GM12878 (cell line): ENCODE measurements around the gene MLLT3. TPM values are rescaled to one million over a fixed set of nuclear protein-coding genes. Genes with fewer than 3 reads are reported as not detected.

Source experiments
- ATAC-seq: fragments of 200-7000 bp; cut with Tn5 transposase; 3 replicates; pipeline ENCODE4 v1.9.1; 2020; ENCODE audit warnings: mild to moderate bottlenecking, moderate library complexity
- BruUV-seq: library from RNA; stranded (reverse); fragments of 400-500 nt; replicated peaks from 2 replicates; lab custom pipeline; 2021; lab: Mats Ljungman, UMichigan
- CTCF ChIA-PET: fragments of 300-600 bp; sonication (Branson Sonifier 250); formaldehyde crosslinking; extraction: SDS; loops from one replicate; lab custom pipeline; 2021; ENCODE audit warnings: inconsistent platforms; lab: Yijun Ruan, JAX
- POLR2A ChIA-PET: fragments of 350-600 bp; formaldehyde crosslinking; extraction: SDS; loops from one replicate; lab custom pipeline; 2021; ENCODE audit warnings: inconsistent platforms; lab: Charles Lee
- RAD21 ChIA-PET: fragments of 300-600 bp; sonication (Branson Sonifier 250); formaldehyde crosslinking; loops from one replicate; lab custom pipeline; 2023; ENCODE audit warnings: antibody characterized with exemption; ENCODE audit not compliant: unreplicated experiment; lab: Charles Lee
- SMC1A ChIA-PET: fragments of 300-600 bp; sonication (Branson Sonifier 250); formaldehyde crosslinking; loops from one replicate; lab custom pipeline; 2023; ENCODE audit not compliant: unreplicated experiment, uncharacterized antibody; lab: Charles Lee
- DNase-seq: peaks from one replicate; pipeline ENCODE4 v3.0.0-alpha.2; 2011; ENCODE audit warnings: low read depth, low spot score
- FAIRE-seq: peaks from 3 replicates; lab custom pipeline; 2011; peaks lifted over from hg19 to GRCh38; lab: Jason Lieb, UNC
- H2AFZ ChIP-seq: 2 replicates; pipeline ENCODE4 v1.6.0; 2011; ENCODE audit warnings: low read depth, low read length, control low read depth; ENCODE audit not compliant: control insufficient read depth
- H3K27ac ChIP-seq: 2 replicates; pipeline ENCODE4 v1.5.1; 2011; ENCODE audit warnings: control low read depth; ENCODE audit not compliant: control insufficient read depth, insufficient read depth
- H3K27me3 ChIP-seq, 2 experiments: replicated peaks in 1 of 2; 2 replicates each; pipeline versions ENCODE4 v1.6.0 to v1.6.1; 2011; ENCODE audit warnings: low read length in 1 of 2; ENCODE audit not compliant: control insufficient read depth in 2 of 2, insufficient read depth in 2 of 2
- H3K36me3 ChIP-seq, 2 experiments: 2 replicates each; pipeline ENCODE4 v1.5.1; 2011; ENCODE audit warnings: low read length in 1 of 2; ENCODE audit not compliant: control insufficient read depth in 2 of 2, insufficient read depth in 2 of 2
- H3K4me1 ChIP-seq: 2 replicates; pipeline ENCODE4 v1.6.1; 2011; ENCODE audit warnings: mild to moderate bottlenecking, low read length, moderate library complexity, mixed read lengths; ENCODE audit not compliant: control insufficient read depth, insufficient read depth
- H3K4me2 ChIP-seq: 2 replicates; pipeline ENCODE4 v1.6.0; 2011; ENCODE audit warnings: control low read depth; ENCODE audit not compliant: control insufficient read depth, insufficient read depth
- H3K4me3 ChIP-seq: fragments of 200-600 bp; sonication (generic); 2 replicates; pipeline ENCODE4 v1.5.1; 2016
- H3K79me2 ChIP-seq: 2 replicates; pipeline ENCODE4 v1.6.0; 2011; ENCODE audit warnings: low read length; ENCODE audit not compliant: control insufficient read depth, insufficient read depth
- H3K9ac ChIP-seq: 2 replicates; pipeline ENCODE4 v1.8.0; 2011; ENCODE audit warnings: low read length, control low read depth, mixed read lengths; ENCODE audit not compliant: control insufficient read depth, insufficient read depth
- H3K9me3 ChIP-seq: replicated peaks from 3 replicates; pipeline ENCODE4 v1.5.1; 2011; ENCODE audit warnings: mild to moderate bottlenecking, low read length; ENCODE audit not compliant: control insufficient read depth, insufficient read depth
- H4K20me1 ChIP-seq: 2 replicates; pipeline ENCODE4 v1.6.0; 2011; ENCODE audit not compliant: control insufficient read depth, insufficient read depth
- CEBPB ChIP-seq, 2 experiments: fragments of 150-350 bp in 1 of 2; IDR thresholded peaks; 2 replicates each; pipeline ENCODE4 v1.6.1; 2012 to 2014; ENCODE audit warnings: low read depth in 2 of 2, low read length in 2 of 2, borderline replicate concordance in 1 of 2, inconsistent platforms in 1 of 2
- HCFC1 ChIP-seq: fragments of 150-350 bp; IDR thresholded peaks from 2 replicates; pipeline ENCODE4 v1.6.1; 2014; ENCODE audit warnings: low read length
- HDAC2 ChIP-seq: fragments of 200-600 bp; sonication (generic); IDR thresholded peaks from 2 replicates; pipeline ENCODE4 v1.6.1; 2017
- KLF5 ChIP-seq: fragments of 450-650 bp; IDR thresholded peaks from 2 replicates; pipeline ENCODE4 v1.6.1; 2014; ENCODE audit warnings: mild to moderate bottlenecking; ENCODE audit not compliant: partially characterized antibody
- LARP7 ChIP-seq: fragments of 450-650 bp; IDR thresholded peaks from 2 replicates; pipeline ENCODE4 v1.6.1; 2017; ENCODE audit warnings: mild to moderate bottlenecking
- MEF2A ChIP-seq: IDR thresholded peaks from 2 replicates; pipeline ENCODE4 v1.6.1; 2011; ENCODE audit warnings: low read depth, mild to moderate bottlenecking, low read length, moderate library complexity; ENCODE audit not compliant: insufficient read depth
- RAD51 ChIP-seq: fragments of 450-650 bp; IDR thresholded peaks from 2 replicates; pipeline ENCODE4 v1.6.1; 2016; ENCODE audit warnings: moderate library complexity, mild to moderate bottlenecking, inconsistent platforms
- ZNF217 ChIP-seq: fragments of 450-650 bp; IDR thresholded peaks from 2 replicates; pipeline ENCODE4 v1.6.1; 2017; ENCODE audit warnings: antibody characterized with exemption, mild to moderate bottlenecking
- WGBS: methylation state at CpG from one replicate; pipeline ENCODE4 v1.1.6; 2016; ENCODE audit warnings: low lambda C conversion rate; ENCODE audit not compliant: insufficient replicate concordance, insufficient coverage; ENCODE audit errors: missing lambda C conversion rate; 5-methylcytosine and 5-hydroxymethylcytosine counted together
- in situ Hi-C: fragments of 300-500 bp; cut with MboI; formaldehyde crosslinking; loops from 9 replicates; pipeline ENCODE4 v1.14.3; 2018; ENCODE audit warnings: mixed read lengths
- intact Hi-C: fragments of 100-400 bp; cut with micrococcal nuclease; formaldehyde crosslinking; loops from one replicate; pipeline ENCODE4 v1.14.2; 2022; ENCODE audit not compliant: unreplicated experiment
- polyA plus RNA-seq, 11 experiments: library from polyadenylated mRNA; depleted of rRNA in 4 of 11; unstranded in 6 of 11; stranded (reverse) in 5 of 11; fragments of >200 nt; fragmentation: Nextera tagmentation in 4 of 11; fragmentation: Illumina TruSeq in 1 of 11; extraction: Ambion mirVana in 4 of 11; extraction: Trizol in 1 of 11; gene quantifications; 1 replicate in 1 of 11; 2 replicates in 10 of 11; pipeline versions ENCODE4 v1.2.1 to v1.2.3, GENCODE V29; 2011 to 2016; ENCODE audit warnings: inconsistent platforms in 2 of 11, missing spikeins in 2 of 11, low read depth in 1 of 11
- total RNA-seq, 4 experiments: library from RNA; depleted of rRNA in 3 of 4; stranded (reverse); fragments of >200 nt in 3 of 4; fragmentation: Illumina TruSeq in 1 of 4; extraction: Trizol in 1 of 4; gene quantifications; 2 replicates each; pipeline versions ENCODE4 v1.2.1 to v1.2.3, GENCODE V29; 2013 to 2021

MLLT3 gene
- total and polyA plus RNA-seq, 10 of the 15 experiments (the other 5 are each of a cell fraction or from before 2014, with no cell fraction given): 17.7 to 72.3 (median 35.6) TPM

DNA sequence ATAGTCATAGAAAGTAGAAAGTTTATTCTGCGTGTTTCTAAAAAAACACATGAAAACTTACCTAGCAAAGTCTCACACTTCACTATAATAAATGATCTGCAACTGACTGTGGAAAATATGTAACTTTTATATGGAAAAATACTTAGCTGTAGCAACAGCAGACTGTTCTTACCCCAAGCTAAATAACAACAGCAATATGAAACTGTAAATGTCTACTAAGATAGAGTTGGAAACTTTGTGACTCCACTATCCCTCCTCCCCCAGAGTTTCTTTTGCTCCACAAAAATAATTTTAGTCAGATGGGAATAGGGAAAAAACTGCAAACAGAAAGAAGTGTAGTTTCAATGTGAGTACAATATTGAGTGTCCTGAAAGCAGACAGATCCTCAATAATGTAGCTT lies 21.0 kb downstream of the MLLT3 start:
- Histone ChIP-seq H2AFZ (no peak overlapping the region), H3K4me1 (peaks cover 30% of the 10 kb centered on the region), H3K4me2 (peak overlapping the region; percentile 73), H3K9ac (no peak overlapping the region), H3K27ac (peak overlapping the region; percentile 7; the same call in 1 of the 2 replicates), H3K9me3 (peaks cover 2% of the 10 kb centered on the region), H3K27me3 (no peaks in the 10 kb centered on the region), H3K4me3 (peak overlapping the region; percentile 22; the same call in 1 of the 2 replicates), H4K20me1 (no peaks in the 10 kb centered on the region), H3K36me3 (no peaks in the 10 kb centered on the region; a peak in 1 of 4 replicates), H3K79me2 (peaks cover 85% of the 10 kb centered on the region)
- in situ Hi-C loops (no loop called here), intact Hi-C loops (no loop called here)
- FAIRE-seq: no peak
- ChIA-PET CTCF (interaction anchor here (0.9 to 1.8 kb wide), 5 partner anchors 8 to 76 kb away, joined by 3 to 9 read pairs (median 5); no protein-coding TSS in a partner anchor), POLR2A (interaction anchor here (0.6 to 1.7 kb wide), 8 partner anchors 11 to 76 kb away, joined by 3 to 7 read pairs (median 4); partner anchors contain the start of gene MLLT3), RAD21 (interaction anchor here (0.9 to 1.5 kb wide), 7 partner anchors 11 to 85 kb away, joined by 3 to 6 read pairs (median 5); partner anchors contain the start of gene MLLT3), SMC1A (interaction anchor here (0.6 to 6.5 kb wide), 12 partner anchors 9 to 89 kb away, joined by 3 to 47 read pairs (median 5); partner anchors contain the start of gene MLLT3)
- no TSS peak for BruUV-seq
- ATAC-seq: no peak
- TF ChIP-seq CEBPB (IDR thresholded peaks at IDR 0.05; ENCODE audit: borderline replicate concordance in 1 of 2, low read depth in 2 of 2, low read length in 2 of 2) (no peak), HDAC2 (no peak), KLF5 (no peak), ZNF217 (no peak), HCFC1 (no peak), RAD51 (no peak), MEF2A (no peak), LARP7 (no peak)
- DNase-seq: no peak
- 96% methylated on average over 1 of the region's 1 CpG for WGBS
